Muscle layer of colon (tissue), 2 donors: ENCODE measurements around the gene CDKN2B.

Source experiments
- H3K27ac ChIP-seq: one replicate; pipeline ENCODE4 v1.7.0; 2013; ENCODE audit warnings: low read depth, mild to moderate bottlenecking, low read length, moderate library complexity
- H3K27me3 ChIP-seq, 2 donors: one replicate each; pipeline ENCODE4 v1.7.0; 2013; ENCODE audit warnings: low read length in 2 of 2, mild to moderate bottlenecking in 2 of 2; ENCODE audit not compliant: insufficient read depth in 2 of 2, control insufficient read depth in 1 of 2
- H3K36me3 ChIP-seq: one replicate; pipeline ENCODE4 v1.7.0; 2013; ENCODE audit warnings: mild to moderate bottlenecking, low read length; ENCODE audit not compliant: insufficient read depth
- H3K4me1 ChIP-seq: one replicate; pipeline ENCODE4 v1.7.0; 2013; ENCODE audit warnings: mild to moderate bottlenecking, low read length; ENCODE audit not compliant: insufficient read depth
- H3K4me3 ChIP-seq, 2 donors: one replicate each; pipeline ENCODE4 v1.7.0; 2013; ENCODE audit warnings: low read length in 2 of 2, low read depth in 1 of 2, mild to moderate bottlenecking in 1 of 2, moderate library complexity in 1 of 2
- H3K9ac ChIP-seq: one replicate; pipeline ENCODE4 v1.7.0; 2013; ENCODE audit warnings: low read length
- H3K9me3 ChIP-seq: one replicate; pipeline ENCODE4 v1.7.0; 2013; ENCODE audit warnings: mild to moderate bottlenecking, low read length
- donor health status: abdominal sarcoma.
- donor health status: Adenocarcinoma of cecum.

The CDKN2B gene

DNA sequence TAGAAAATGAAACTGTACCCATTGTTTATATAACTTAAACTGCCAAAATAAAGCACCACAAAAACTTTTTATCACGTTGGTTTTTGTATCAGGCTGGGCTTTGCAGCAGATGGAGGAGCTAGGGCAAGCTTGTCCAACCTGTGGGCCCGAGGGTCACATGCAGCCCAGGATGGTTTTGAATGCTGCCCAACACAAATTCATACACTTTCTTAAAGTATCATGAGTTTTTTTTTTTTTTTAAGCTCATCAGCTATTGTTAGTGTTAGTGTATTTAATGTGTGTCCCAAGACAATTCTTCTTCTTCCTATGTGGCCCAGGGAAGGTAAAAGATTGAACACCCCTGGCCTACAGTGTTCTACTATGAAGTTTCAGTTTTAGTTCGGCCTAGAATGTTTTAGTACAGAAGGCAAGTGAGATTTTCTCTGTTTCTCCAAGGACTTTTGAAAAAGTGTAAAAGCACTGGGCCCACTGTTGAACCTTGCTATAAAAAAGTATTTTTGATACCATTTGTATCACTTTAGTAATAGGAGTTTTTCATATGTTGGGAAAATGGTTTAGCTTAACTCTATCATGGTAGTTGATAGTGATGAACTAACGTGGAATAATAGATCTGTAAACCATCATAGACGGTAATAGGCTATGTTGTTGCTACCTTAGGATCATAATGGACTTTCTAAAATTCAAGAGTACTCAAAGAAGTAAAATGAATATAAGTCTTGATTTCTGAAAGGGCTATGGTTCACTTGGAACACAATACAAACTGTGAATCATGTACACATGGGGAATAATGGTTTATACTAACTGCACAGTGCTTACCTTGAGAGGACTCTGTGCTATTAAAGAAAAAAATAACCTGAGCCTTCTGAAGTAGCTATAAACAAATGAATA lies 17.8 kb downstream of the CDKN2B start:
- no peak overlapping the region for H3K27ac ChIP-seq

DNA sequence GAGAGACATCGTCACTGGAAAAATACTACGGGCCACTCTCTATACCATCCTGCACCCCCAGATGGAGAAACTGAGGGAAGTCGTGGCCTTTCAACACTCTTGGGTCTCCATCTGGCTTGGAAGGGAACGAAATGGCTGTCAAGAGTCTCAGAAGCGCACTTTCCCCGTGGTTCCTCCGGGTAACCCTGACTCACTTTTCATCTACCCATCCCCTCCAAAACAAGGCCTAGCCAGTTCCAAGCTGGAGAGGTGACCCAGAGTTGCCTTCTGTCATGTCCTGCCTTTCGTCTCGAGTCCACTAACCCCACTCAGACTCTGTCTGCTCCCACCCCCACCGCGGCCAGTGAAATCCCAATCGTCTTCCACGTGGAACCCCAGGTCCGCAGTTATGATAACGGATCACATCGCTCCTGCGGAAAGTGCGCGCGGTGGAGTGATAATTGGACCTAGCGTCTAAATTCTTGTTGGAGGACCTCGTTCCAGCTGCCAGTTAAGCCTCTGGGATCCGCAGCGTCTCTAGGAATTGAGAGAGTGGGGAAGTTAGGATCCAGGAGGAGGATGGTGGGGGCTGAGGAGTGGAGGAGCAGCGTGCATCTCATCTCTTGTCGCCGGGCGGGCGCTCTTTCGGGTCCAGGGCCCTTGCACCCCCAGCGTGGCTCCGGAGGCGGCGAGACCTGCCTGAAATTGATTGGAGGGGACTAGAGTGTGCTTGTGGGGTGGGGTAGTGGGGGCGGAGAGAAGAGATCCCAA lies 19.5 kb downstream of the CDKN2B start:
- Histone ChIP-seq H3K36me3 (no peaks in the 10 kb centered on the region), H3K9ac (no peak overlapping the region), H3K9me3 (peaks cover 4% of the 10 kb centered on the region), H3K4me3 (no peak overlapping the region), H3K27ac (no peak overlapping the region), H3K4me1 (peaks cover 9% of the 10 kb centered on the region), H3K27me3 (peaks cover 65 to 66% of the 10 kb centered on the region in 2 donors)

More for the DNA sequence above, 17.8 kb downstream of the CDKN2B start:
- H3K27me3 ChIP-seq: peaks cover 50 to 68% of the 10 kb centered on the region in 2 donors
- no peak overlapping the region for H3K4me3 ChIP-seq
- H3K36me3 ChIP-seq: no peaks in the 10 kb centered on the region
- H3K9me3 ChIP-seq: peaks cover 4% of the 10 kb centered on the region
- peaks cover 12% of the 10 kb centered on the region for H3K4me1 ChIP-seq
- no peak overlapping the region for H3K9ac ChIP-seq

DNA sequence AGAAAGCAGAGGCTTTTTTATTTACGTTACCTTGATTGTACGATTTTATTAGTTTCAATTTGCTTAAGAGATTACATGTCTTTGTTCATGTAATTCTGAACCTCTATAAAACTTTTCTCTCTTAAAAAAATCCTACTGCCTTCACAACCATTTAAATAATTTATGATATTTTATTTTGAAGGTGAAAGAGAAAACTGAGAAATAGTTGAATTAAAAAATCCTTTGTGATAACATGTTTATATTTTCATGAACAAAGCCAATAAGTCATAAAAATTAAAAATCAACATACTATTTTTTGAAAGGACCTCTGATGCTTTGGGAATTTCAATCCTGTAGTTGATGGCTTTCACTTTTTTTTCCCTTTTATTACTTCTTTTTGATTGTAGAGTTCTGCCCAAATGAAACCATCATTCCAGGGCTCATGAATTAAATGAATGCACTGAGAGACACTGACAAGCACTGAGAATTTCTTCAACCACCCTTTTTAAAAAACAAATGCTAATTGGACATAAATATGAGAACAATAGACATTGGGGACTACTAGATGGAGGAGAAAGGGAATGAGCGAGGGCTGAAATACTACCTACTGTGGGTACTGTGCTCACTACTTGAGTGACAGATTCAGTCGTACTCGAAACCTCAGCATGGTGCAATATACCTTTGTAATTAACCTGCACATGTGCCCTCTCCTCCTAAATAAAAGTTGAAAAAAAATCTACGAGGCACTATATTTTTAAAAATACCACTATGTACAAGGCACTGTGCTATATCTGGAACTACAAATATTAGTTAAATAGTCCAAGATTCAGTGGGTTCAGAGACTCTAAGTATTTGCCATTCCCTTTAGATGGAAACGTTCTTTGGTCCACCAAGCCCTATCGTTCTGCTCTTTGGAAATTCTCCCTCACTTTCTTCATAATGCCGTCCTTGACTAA lies 20.8 kb downstream of the CDKN2B start:
- Histone ChIP-seq H3K9me3 (peaks cover 4% of the 10 kb centered on the region), H3K27me3 (peaks cover 62 to 68% of the 10 kb centered on the region in 2 donors), H3K27ac (no peak overlapping the region), H3K9ac (no peak overlapping the region), H3K4me3 (no peak overlapping the region), H3K4me1 (peaks cover under 1% of the 10 kb centered on the region), H3K36me3 (no peaks in the 10 kb centered on the region)

DNA sequence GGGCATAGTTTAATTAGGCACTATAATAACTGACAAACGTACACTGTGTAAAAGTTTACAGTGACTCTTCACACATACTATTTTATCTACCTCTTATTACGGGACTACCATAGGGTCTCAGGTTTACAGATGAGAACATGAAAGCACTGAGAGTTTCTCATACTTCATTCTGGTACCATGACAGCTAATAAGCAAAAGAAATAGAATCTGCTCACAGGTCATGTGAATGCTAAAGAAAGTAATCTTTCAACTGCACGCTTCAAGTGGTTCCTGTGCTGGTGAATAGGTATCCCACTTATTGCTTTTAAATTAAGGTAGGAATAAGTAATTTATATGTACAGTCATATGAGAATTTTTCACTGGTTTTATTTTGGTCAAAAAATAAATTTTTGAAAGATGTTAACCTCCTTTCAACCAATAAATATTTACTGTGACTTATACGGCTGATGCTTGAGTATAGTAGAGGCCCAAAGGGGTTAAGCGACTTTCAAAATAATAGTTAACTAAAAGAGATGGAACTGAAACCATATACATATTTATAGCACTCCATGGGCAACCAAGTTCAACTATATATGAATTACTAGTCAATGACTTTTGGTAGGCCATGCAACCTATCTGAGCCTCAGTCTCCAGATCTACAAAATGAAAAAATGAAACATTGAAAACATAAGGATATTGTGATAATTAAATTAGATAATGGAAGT lies 23.0 kb downstream of the CDKN2B start:
- Histone ChIP-seq H3K27ac (no peak overlapping the region), H3K9me3 (peaks cover 4% of the 10 kb centered on the region), H3K4me3 (no peak overlapping the region), H3K9ac (no peak overlapping the region), H3K27me3 (peaks cover 58 to 74% of the 10 kb centered on the region in 2 donors), H3K4me1 (no peaks in the 10 kb centered on the region), H3K36me3 (no peaks in the 10 kb centered on the region)

DNA sequence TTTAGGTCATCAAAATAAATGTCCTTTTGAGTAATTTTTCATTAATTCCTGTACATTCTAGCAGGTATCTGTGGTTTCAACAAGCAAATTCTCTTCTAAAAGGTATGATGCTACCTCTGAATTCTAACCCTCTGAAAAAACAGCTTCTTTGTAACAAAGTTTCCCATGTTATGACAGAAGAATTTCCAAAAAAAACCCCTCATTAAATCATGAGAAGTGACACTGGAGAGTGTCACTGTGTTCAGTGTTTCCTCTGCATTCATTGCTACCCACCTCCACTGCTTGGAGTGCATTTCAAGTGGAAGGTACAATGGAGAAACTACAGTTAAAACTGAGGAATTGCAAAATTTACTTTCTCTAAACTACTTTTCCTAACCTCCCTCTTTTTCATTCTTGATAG lies 25.0 kb downstream of the CDKN2B start:
- Histone ChIP-seq H3K27ac (no peak overlapping the region), H3K27me3 (peaks cover 54 to 62% of the 10 kb centered on the region in 2 donors), H3K9me3 (peaks cover 4% of the 10 kb centered on the region), H3K36me3 (no peaks in the 10 kb centered on the region), H3K4me3 (no peak overlapping the region), H3K9ac (no peak overlapping the region), H3K4me1 (no peaks in the 10 kb centered on the region)

DNA sequence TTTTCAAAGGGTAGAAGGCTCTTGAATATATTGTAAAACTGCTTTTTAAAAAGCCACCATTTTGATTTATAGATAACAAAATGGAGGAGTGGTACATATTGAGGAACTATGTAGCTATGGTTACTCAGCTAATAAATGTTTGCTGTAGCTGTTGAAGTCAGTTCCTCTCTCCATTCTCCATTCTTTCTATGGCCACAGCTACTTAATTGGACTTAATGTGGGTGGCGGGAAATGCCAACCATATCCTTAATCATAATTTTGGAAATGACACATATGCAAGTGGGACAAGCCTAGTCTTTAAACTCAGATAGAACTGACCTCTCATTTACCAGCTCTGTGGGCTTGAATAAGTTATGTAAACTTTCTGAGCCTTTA lies 25.6 kb downstream of the CDKN2B start:
- Histone ChIP-seq H3K9me3 (peaks cover 4% of the 10 kb centered on the region), H3K9ac (no peak overlapping the region), H3K27me3 (peaks cover 54 to 62% of the 10 kb centered on the region in 2 donors), H3K4me1 (no peaks in the 10 kb centered on the region), H3K27ac (no peak overlapping the region), H3K36me3 (no peaks in the 10 kb centered on the region), H3K4me3 (no peak overlapping the region)

DNA sequence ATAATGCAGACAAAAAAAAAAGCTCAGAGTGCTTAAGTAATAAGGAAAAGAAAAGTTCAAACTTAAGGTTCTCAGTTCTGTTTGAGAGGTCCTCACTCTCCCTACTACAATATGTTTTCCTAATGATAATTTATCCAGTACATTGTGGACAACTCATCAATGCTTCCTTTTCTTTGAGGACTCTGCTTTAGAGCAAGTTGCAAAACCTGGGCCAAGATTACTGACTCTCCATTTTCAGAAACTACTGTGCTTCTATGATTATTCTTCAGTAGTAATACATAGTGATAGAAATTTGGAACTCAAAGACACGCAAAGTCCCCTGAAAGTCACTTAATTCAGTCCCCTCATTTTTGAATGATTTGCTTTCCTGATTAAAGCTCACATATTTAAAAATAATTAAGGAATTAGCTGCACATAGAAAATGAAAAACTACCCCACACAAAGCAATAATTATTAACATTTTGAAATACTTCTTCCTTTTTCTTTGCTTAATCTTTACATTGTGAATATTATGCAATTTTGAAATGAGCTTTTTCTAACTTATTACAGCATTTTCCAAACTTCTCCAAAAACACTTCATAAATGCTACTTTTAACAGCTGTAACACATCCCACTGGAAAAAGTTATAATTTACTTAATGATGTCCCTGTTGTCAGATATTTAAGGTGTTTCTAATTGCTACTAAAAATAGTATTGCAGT lies 26.1 kb downstream of the CDKN2B start:
- no peaks in the 10 kb centered on the region for H3K36me3 ChIP-seq
- no peak overlapping the region for H3K9ac ChIP-seq
- no peaks in the 10 kb centered on the region for H3K9me3 ChIP-seq
- H3K4me3 ChIP-seq: no peak overlapping the region
- no peaks in the 10 kb centered on the region for H3K4me1 ChIP-seq
- H3K27me3 ChIP-seq: peaks cover 52 to 59% of the 10 kb centered on the region in 2 donors
- H3K27ac ChIP-seq: no peak overlapping the region

DNA sequence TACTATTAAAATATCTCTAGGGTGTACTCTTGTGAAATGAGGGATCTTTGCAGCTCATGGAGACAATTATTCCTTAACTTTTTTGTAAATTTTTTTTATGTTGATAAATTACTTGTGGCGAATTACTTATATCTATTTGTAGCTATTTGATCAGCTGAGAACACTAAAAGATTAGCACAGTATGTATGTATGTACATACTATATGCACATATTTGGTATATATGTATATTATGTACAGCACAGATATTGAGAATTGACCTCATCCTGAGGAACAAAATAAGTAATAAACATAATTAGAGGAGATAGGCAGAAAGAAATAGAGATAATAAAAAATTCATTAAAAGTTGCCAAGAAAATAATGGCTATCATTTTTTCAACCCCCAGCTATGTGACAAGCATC lies 26.7 kb downstream of the CDKN2B start:
- H3K27me3 ChIP-seq: peaks cover 52 to 62% of the 10 kb centered on the region in 2 donors
- no peaks in the 10 kb centered on the region for H3K9me3 ChIP-seq
- no peak overlapping the region for H3K9ac ChIP-seq
- H3K4me1 ChIP-seq: no peaks in the 10 kb centered on the region
- H3K4me3 ChIP-seq: no peak overlapping the region
- H3K36me3 ChIP-seq: no peaks in the 10 kb centered on the region
- no peak overlapping the region for H3K27ac ChIP-seq

DNA sequence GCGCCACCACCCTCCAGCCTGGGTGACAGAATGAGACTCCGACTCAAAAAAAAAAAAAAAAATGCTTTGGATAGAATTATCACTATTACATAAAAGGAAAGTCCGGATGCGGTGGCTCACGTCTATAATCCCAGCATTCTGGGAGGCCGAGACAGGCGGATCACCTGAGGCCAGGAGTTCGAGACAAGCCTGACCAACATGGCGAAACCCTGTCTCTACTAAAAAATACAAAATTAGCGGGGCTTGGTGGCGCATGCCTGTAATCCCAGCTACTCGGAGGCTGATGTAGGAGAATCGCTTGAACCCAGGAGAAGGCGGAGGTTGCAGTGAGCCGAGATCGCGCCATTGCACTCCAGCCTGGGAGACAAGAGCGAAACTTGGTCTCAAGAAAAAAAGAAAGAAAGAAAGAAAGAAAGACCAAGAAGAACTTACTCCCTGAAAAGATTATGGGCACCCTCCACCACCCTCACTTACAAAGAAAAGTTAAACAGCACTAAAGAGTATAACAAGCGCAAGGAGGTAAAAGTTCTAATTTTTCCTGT lies 32.7 kb downstream of the CDKN2B start:
- Histone ChIP-seq H3K9me3 (no peaks in the 10 kb centered on the region), H3K9ac (no peak overlapping the region), H3K36me3 (no peaks in the 10 kb centered on the region), H3K27ac (no peak overlapping the region), H3K4me1 (no peaks in the 10 kb centered on the region), H3K27me3 (peaks cover 78 to 81% of the 10 kb centered on the region in 2 donors), H3K4me3 (no peak overlapping the region)
